Measurements from ENCODE around the gene BORCS6. TPM values are rescaled to one million over a fixed set of nuclear protein-coding genes. Genes with fewer than 3 reads are reported as not detected.

The BORCS6 gene
- total and polyA plus RNA-seq, 2 of the 13 experiments (the other 11 are each of a cell fraction or from before 2014, with no cell fraction given) = 2.0 to 5.1 TPM

GRCh38 chr17:8209907-8210760, 20.2 kb upstream of the BORCS6 start, which contains the start of gene AURKB (continued):
- TF ChIP-seq ZNF770 (CRISPR knock-in tag; IDR thresholded peaks at IDR 0.05) = no peak
- TF ChIP-seq ZNF678 (CRISPR knock-in tag; IDR thresholded peaks at IDR 0.05) = no peak
- TF ChIP-seq ZNF138 (CRISPR knock-in tag; IDR thresholded peaks at IDR 0.05; ENCODE audit: low read depth) = no peak
- no peak for TF ChIP-seq ZNF460 (CRISPR knock-in tag; IDR thresholded peaks at IDR 0.05; ENCODE audit: borderline replicate concordance)
- TF ChIP-seq ZFP1 (CRISPR knock-in tag; IDR thresholded peaks at IDR 0.05) = no peak
- TF ChIP-seq ZNF772 (CRISPR knock-in tag; IDR thresholded peaks at IDR 0.05) = peak; percentile 54; the same call in 1 of the 2 replicates
- TF ChIP-seq ZNF274 (CRISPR knock-in tag; IDR thresholded peaks at IDR 0.05) = 0 out of 2 replicates have a peak, but pooled peaks have one; percentile 37
- 0 out of 2 replicates have a peak, but pooled peaks have one; percentile 51 for TF ChIP-seq HINFP (CRISPR knock-in tag; IDR thresholded peaks at IDR 0.05; ENCODE audit: low read depth)
- no peak for TF ChIP-seq NFE2 (CRISPR knock-in tag; IDR thresholded peaks at IDR 0.05)
- TF ChIP-seq EP300 (IDR thresholded peaks at IDR 0.05; ENCODE audit: low read depth in 2 of 2, low read length in 2 of 2) = no peak
- TF ChIP-seq EP300 (CRISPR knock-in tag; IDR thresholded peaks at IDR 0.05; ENCODE audit: borderline replicate concordance) = no peak
- no peak for TF ChIP-seq KDM4B (CRISPR knock-in tag; IDR thresholded peaks at IDR 0.05)
- no peak for TF ChIP-seq ADNP (CRISPR knock-in tag; IDR thresholded peaks at IDR 0.05)
- no peak; the same call in 1 of the 2 replicates for TF ChIP-seq ZBTB34 (CRISPR knock-in tag; IDR thresholded peaks at IDR 0.05)
- TF ChIP-seq JUNB (CRISPR knock-in tag; IDR thresholded peaks at IDR 0.05; ENCODE audit: borderline replicate concordance) = 0 out of 2 replicates have a peak, but pooled peaks have one; percentile 43
- no peak for TF ChIP-seq ZSCAN30 (CRISPR knock-in tag; IDR thresholded peaks at IDR 0.05)
- TF ChIP-seq ZNF256 (CRISPR knock-in tag; conservative IDR thresholded peaks at IDR 0.05) = 0 out of 2 replicates have a peak, but pooled peaks have one; percentile 21
- peak; percentile 84; the same call in 1 of the 2 replicates for TF ChIP-seq ZNF235 (CRISPR knock-in tag; IDR thresholded peaks at IDR 0.05; ENCODE audit: borderline replicate concordance)
- TF ChIP-seq WIZ (CRISPR knock-in tag; IDR thresholded peaks at IDR 0.05) = no peak
- TF ChIP-seq ZSCAN29 (CRISPR knock-in tag; conservative IDR thresholded peaks at IDR 0.05) = 0 out of 2 replicates have a peak, but pooled peaks have one; percentile 39
- TF ChIP-seq ZBTB25 (CRISPR knock-in tag; IDR thresholded peaks at IDR 0.05) = no peak
- peak; percentile 97 for TF ChIP-seq BORCS8-MEF2B (CRISPR knock-in tag; IDR thresholded peaks at IDR 0.05)
- no peak; a peak in 1 of 4 replicates for TF ChIP-seq ATF4 (CRISPR knock-in tag; IDR thresholded peaks at IDR 0.05)

Data from HepG2 (cell line).